OCI-LY1 (cell line): Measurements from ENCODE around the gene MTFMT.

Experiments
- H2AFZ ChIP-seq: fragments of 200-600 bp; sonication (generic), shearing (Covaris generic); 2 replicates; pipeline ENCODE4 v1.6.0; 2014; ENCODE audit warnings: antibody characterized with exemption, mild to moderate bottlenecking, low read length
- H3F3A ChIP-seq: fragments of 200-600 bp; sonication (generic), shearing (Covaris generic); 2 replicates; pipeline ENCODE4 v1.6.0; 2014; ENCODE audit warnings: mild to moderate bottlenecking, antibody characterized with exemption, low read length, moderate library complexity; ENCODE audit not compliant: insufficient read depth
- H3K27ac ChIP-seq: fragments of 200-600 bp; sonication (generic); 2 replicates; pipeline ENCODE4 v1.5.1; 2014; ENCODE audit warnings: low read length, mixed run types, mild to moderate bottlenecking, low read depth; ENCODE audit not compliant: poor library complexity, severe bottlenecking
- H3K27me3 ChIP-seq: fragments of 200-600 bp; sonication (generic); 2 replicates; pipeline ENCODE4 v1.6.0; 2014; ENCODE audit warnings: antibody characterized with exemption, mild to moderate bottlenecking, low read length, moderate library complexity; ENCODE audit not compliant: insufficient read depth
- H3K36me3 ChIP-seq: fragments of 200-600 bp; sonication (generic); 2 replicates; pipeline ENCODE4 v1.6.1; 2014; ENCODE audit warnings: mild to moderate bottlenecking, antibody characterized with exemption, low read length, moderate library complexity, mixed read lengths; ENCODE audit not compliant: insufficient read depth
- H3K4me1 ChIP-seq: fragments of 200-600 bp; sonication (generic); 2 replicates; pipeline ENCODE4 v1.5.1; 2014; ENCODE audit warnings: mild to moderate bottlenecking, low read length, moderate library complexity; ENCODE audit not compliant: insufficient read depth, severe bottlenecking
- H3K4me2 ChIP-seq: fragments of 200-600 bp; sonication (generic), shearing (Covaris generic); 2 replicates; pipeline ENCODE4 v1.6.1; 2014; ENCODE audit warnings: low read length
- H3K4me3 ChIP-seq: fragments of 200-600 bp; sonication (generic); 2 replicates; pipeline ENCODE4 v1.5.1; 2014; ENCODE audit warnings: low read length, low read depth, mild to moderate bottlenecking, mixed read lengths; ENCODE audit not compliant: poor library complexity, severe bottlenecking
- H3K79me2 ChIP-seq: fragments of 200-600 bp; shearing (Covaris generic); 2 replicates; pipeline ENCODE4 v1.6.1; 2016; ENCODE audit warnings: mixed run types, low read length, mixed read lengths; ENCODE audit not compliant: insufficient read depth
- H3K9ac ChIP-seq: fragments of 200-600 bp; sonication (generic), shearing (Covaris generic); 2 replicates; pipeline ENCODE4 v1.6.1; 2014; ENCODE audit warnings: mild to moderate bottlenecking, low read length, mixed read lengths
- H3K9me2 ChIP-seq: fragments of 200-600 bp; sonication (generic), shearing (Covaris generic); 2 replicates; pipeline ENCODE4 v1.6.1; 2014; ENCODE audit warnings: low read depth, mild to moderate bottlenecking, low read length, mixed read lengths
- H3K9me3 ChIP-seq: fragments of 200-600 bp; shearing (Covaris generic); 2 replicates; pipeline ENCODE4 v1.6.1; 2014; ENCODE audit warnings: low read length, mixed read lengths
- H4K20me1 ChIP-seq: fragments of 200-600 bp; sonication (generic), shearing (Covaris generic); 2 replicates; pipeline ENCODE4 v1.6.0; 2016; ENCODE audit warnings: mild to moderate bottlenecking, low read length; ENCODE audit not compliant: insufficient read depth
- EZH2 ChIP-seq: fragments of 200-600 bp; sonication (generic), shearing (Covaris generic); IDR thresholded peaks from 2 replicates; pipeline ENCODE4 v1.8.0; 2017; ENCODE audit warnings: borderline replicate concordance, mixed run types, mild to moderate bottlenecking, antibody characterized with exemption, low read length, moderate library complexity, mixed read lengths
- TF ChIP-seq, protein P1 (sequence below): fragments of 200-600 bp; sonication (generic), shearing (Covaris generic); IDR thresholded peaks from 2 replicates; pipeline ENCODE4 v1.5.1; 2017; ENCODE audit warnings: mild to moderate bottlenecking, antibody characterized with exemption, low read length, moderate library complexity, mixed read lengths

The MTFMT gene

GRCh38 chr15:65006876-65007275, 22.6 kb downstream of the MTFMT start:
- peaks cover 17% of the 10 kb centered on the region for H3K36me3 ChIP-seq
- H3K4me2 ChIP-seq, result no peak overlapping the region
- no peak overlapping the region for H2AFZ ChIP-seq
- no peak overlapping the region for H3K27ac ChIP-seq
- no peaks in the 10 kb centered on the region for H3K4me1 ChIP-seq
- H3K27me3 ChIP-seq, result no peaks in the 10 kb centered on the region
- H4K20me1 ChIP-seq, result no peaks in the 10 kb centered on the region
- no peak for TF ChIP-seq EZH2
- TF ChIP-seq, protein P1, sequence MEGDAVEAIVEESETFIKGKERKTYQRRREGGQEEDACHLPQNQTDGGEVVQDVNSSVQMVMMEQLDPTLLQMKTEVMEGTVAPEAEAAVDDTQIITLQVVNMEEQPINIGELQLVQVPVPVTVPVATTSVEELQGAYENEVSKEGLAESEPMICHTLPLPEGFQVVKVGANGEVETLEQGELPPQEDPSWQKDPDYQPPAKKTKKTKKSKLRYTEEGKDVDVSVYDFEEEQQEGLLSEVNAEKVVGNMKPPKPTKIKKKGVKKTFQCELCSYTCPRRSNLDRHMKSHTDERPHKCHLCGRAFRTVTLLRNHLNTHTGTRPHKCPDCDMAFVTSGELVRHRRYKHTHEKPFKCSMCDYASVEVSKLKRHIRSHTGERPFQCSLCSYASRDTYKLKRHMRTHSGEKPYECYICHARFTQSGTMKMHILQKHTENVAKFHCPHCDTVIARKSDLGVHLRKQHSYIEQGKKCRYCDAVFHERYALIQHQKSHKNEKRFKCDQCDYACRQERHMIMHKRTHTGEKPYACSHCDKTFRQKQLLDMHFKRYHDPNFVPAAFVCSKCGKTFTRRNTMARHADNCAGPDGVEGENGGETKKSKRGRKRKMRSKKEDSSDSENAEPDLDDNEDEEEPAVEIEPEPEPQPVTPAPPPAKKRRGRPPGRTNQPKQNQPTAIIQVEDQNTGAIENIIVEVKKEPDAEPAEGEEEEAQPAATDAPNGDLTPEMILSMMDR, result no peak
- H3K9me3 ChIP-seq, result no peaks in the 10 kb centered on the region
- no peaks in the 10 kb centered on the region for H3K9me2 ChIP-seq
- no peaks in the 10 kb centered on the region for H3F3A ChIP-seq
- H3K4me3 ChIP-seq, result no peak overlapping the region
- H3K79me2 ChIP-seq, result no peaks in the 10 kb centered on the region
- H3K9ac ChIP-seq, result no peak overlapping the region

DNA sequence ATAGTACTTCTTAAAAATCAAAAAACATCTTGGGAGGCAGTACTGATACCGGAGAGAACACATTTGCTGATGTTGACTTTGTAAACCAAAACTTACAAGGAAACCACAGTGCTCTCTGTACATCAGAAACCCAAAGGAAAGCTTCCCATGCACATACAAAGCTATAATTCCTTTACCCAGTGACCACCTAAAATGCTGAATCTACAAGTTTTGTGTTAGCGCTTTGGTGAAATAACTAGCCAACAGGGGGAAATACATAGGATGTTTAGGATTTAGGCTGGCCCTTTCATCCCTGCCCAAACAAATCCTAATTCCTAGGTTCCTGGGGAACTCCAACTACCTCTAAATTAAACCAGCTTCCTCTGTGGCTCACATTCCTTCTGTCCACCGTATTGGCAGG, 24.4 kb downstream of the MTFMT start:
- Histone ChIP-seq H3K4me2 (no peak overlapping the region), H3K79me2 (no peaks in the 10 kb centered on the region), H4K20me1 (no peaks in the 10 kb centered on the region), H2AFZ (no peak overlapping the region), H3K27ac (no peak overlapping the region), H3K4me1 (no peaks in the 10 kb centered on the region), H3K36me3 (peaks cover 7% of the 10 kb centered on the region), H3K9ac (no peak overlapping the region), H3K9me2 (no peaks in the 10 kb centered on the region), H3F3A (no peaks in the 10 kb centered on the region), H3K4me3 (no peak overlapping the region), H3K27me3 (no peaks in the 10 kb centered on the region), H3K9me3 (no peaks in the 10 kb centered on the region)
- no peak for TF ChIP-seq EZH2
- TF ChIP-seq, protein P1, result no peak

DNA sequence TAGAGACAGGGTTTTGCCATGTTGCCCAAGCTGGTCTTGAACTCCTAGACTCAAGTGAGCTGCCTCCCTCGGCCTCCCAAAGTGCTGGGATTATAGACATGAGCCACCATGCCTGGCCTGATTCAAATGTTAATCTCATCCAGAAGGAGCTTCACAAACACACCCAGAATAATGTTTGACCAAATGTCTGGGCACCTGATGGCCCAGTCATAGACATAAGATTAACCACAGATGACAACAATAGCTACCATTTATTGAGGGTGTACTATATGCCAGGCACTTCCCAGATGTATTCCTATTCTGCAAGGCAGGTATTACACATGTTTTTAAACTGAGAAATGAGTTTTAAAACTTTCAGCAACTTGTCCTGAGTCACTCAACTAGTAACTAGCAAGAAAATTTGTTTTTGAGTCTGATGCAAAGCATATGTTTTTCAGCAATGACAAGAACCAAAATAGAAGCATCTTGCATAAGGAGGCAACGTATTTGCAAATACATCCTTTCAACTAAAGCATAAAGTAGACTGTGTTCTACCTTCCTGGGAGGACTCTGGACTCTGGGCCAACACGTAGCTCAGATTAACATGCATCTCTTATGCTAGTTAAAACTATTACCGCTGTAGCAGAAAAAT, 31.6 kb downstream of the MTFMT start:
- Histone ChIP-seq H3K36me3 (peaks cover under 1% of the 10 kb centered on the region; the same call in 1 of the 2 replicates), H4K20me1 (no peaks in the 10 kb centered on the region), H3K9ac (no peak overlapping the region), H3K4me1 (no peaks in the 10 kb centered on the region), H3K4me3 (no peak overlapping the region), H2AFZ (no peak overlapping the region), H3K4me2 (no peak overlapping the region), H3K27me3 (no peaks in the 10 kb centered on the region), H3K9me2 (no peaks in the 10 kb centered on the region), H3K79me2 (no peaks in the 10 kb centered on the region), H3K9me3 (no peaks in the 10 kb centered on the region), H3K27ac (no peak overlapping the region), H3F3A (no peaks in the 10 kb centered on the region)
- TF ChIP-seq EZH2, result no peak
- TF ChIP-seq, protein P1, result no peak
